ENCODE data around the gene COMMD7. TPM values are rescaled to one million over a fixed set of nuclear protein-coding genes. Genes with fewer than 3 reads are reported as not detected.

The COMMD7 gene
- total and polyA plus RNA-seq, 9 of the 15 experiments (the other 6 are each of a cell fraction or from before 2014, with no cell fraction given), result 11.9 to 69.1 (median 34.7) TPM

DNA sequence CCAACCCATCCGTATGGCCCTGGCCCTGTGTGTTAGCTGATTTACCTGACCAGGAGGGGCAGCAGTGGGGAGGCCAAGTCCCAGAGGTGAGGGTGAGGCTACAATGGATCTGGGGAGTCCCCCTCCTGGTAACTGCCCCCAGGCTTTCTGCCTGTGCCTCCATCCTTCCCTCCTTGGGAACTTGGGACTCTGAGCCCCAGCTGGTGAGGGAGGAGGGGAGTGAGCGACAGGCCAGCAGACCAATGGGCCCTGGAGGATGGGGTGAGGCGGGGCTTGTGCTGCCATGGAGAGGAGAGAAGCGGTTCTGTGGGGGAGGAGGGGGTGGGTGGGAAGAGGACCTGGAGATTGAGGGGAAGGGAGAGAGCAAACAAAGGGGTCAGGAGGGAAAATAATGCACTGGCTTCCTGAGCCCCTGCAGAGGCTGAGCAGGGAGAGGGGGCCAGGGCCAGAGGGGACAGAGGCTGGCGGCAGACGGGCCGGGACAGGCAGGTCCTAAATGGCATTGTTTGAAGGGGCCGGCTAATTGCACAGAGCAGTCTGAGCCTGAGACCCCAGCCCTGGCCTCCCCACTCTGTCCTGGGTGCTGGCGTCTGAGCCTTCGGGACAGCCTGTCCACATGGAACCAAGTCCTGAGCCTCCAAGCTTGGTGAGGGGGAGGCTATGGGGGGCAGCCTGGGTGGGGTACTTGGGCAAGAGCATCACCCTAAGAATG, 36.4 kb upstream of the COMMD7 start:
- intact Hi-C loops (cut with micrococcal nuclease) (no loop called here), in situ Hi-C loops (cut with MboI) (loop anchor here (10.0 kb wide), 1 partner anchor 265 kb away; no protein-coding TSS in a partner anchor)
- CTCF ChIA-PET (ENCODE audit: low intra/inter-chr PET ratio), result interaction anchor here (5.0 kb wide), 1 partner anchor 105 kb away, joined by 66 read pairs; the partner anchor contains the start of gene C20orf203
- H3K4me3 ChIP-seq, result no peak overlapping the region
- peaks cover 87% of the 10 kb centered on the region for H3K36me3 ChIP-seq (ENCODE audit: control insufficient read depth, insufficient read depth, low read length)
- FAIRE-seq (no peak), ATAC-seq (peak; percentile 44; the same call in 1 of the 3 replicates), DNase-seq (ENCODE audit: extremely low read depth in 1 of 4, low spot score in 3 of 4) (peak; percentile 24 to 90 (median 81))
- no TSS peak for BruUV-seq (replicated peaks)
- H3K9ac ChIP-seq (ENCODE audit: insufficient read depth in 1 of 2, low read depth in 2 of 2, low read length in 2 of 2), result no peak overlapping the region
- 96% methylated on average over 8 of the region's 10 CpGs for WGBS (ENCODE audit: insufficient coverage, low coverage, missing lambda C conversion rate)
- peaks cover 46% of the 10 kb centered on the region for H3K79me2 ChIP-seq (ENCODE audit: control insufficient read depth, insufficient read depth, low read length)
- no peaks in the 10 kb centered on the region for H3K27me3 ChIP-seq (ENCODE audit: control insufficient read depth in 2 of 2, insufficient read depth in 2 of 2, low read length in 2 of 2)
- peaks cover 4% of the 10 kb centered on the region for H3K9me1 ChIP-seq (ENCODE audit: control insufficient read depth, insufficient read depth, low read length)
- POLR2A ChIA-PET, result interaction anchor here (0.6 to 1.9 kb wide), 5 partner anchors 11 to 238 kb away, joined by 3 to 11 read pairs (median 4); partner anchors contain the start of gene DNMT3B
- peaks cover 16% of the 10 kb centered on the region for H4K20me1 ChIP-seq (replicated peaks; ENCODE audit: control insufficient read depth, insufficient read depth, low read length)
- H3K4me1 ChIP-seq (replicated peaks in 1 of 2; ENCODE audit: control insufficient read depth in 2 of 2, insufficient read depth in 2 of 2, low read length in 2 of 2), result peaks cover 5 to 12% of the 10 kb centered on the region in 2 experiments; a peak in 3 of 5 replicates
- H3K4me2 ChIP-seq (ENCODE audit: insufficient read depth, low read length), result no peak overlapping the region
- peak; percentile 3 for TF ChIP-seq NFYB (IDR thresholded peaks at IDR 0.05; ENCODE audit: extremely low read depth, insufficient read length)
- peak; percentile 50; the same call in 1 of the 2 replicates for TF ChIP-seq RFX1 (IDR thresholded peaks at IDR 0.05)
- no peak for TF ChIP-seq U2AF1 (optimal IDR thresholded peaks at IDR 0.05; ENCODE audit: low read depth, low read length)
- TF ChIP-seq, protein P1, sequence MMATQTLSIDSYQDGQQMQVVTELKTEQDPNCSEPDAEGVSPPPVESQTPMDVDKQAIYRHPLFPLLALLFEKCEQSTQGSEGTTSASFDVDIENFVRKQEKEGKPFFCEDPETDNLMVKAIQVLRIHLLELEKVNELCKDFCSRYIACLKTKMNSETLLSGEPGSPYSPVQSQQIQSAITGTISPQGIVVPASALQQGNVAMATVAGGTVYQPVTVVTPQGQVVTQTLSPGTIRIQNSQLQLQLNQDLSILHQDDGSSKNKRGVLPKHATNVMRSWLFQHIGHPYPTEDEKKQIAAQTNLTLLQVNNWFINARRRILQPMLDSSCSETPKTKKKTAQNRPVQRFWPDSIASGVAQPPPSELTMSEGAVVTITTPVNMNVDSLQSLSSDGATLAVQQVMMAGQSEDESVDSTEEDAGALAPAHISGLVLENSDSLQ (IDR thresholded peaks at IDR 0.05), result peak; percentile 94
- TF ChIP-seq SP2 (IDR thresholded peaks at IDR 0.05; ENCODE audit: extremely low read depth, low read depth, low read length, poor library complexity, severe bottlenecking), result peak; percentile 31
- no peak for TF ChIP-seq PBX2 (CRISPR knock-in tag; IDR thresholded peaks at IDR 0.05; ENCODE audit: low read depth)
- 0 out of 2 replicates have a peak, but pooled peaks have one; percentile 41 for TF ChIP-seq PBX2 (tag; conservative IDR thresholded peaks at IDR 0.05; ENCODE audit: low read depth)
- no peak for TF ChIP-seq SMC3 (conservative IDR thresholded peaks at IDR 0.05; ENCODE audit: insufficient read depth, low read depth, low read length)
- no peaks in the 10 kb centered on the region for H3K9me3 ChIP-seq (replicated peaks; ENCODE audit: control insufficient read depth, insufficient read depth, low read depth, low read length)
- H3K27ac ChIP-seq (ENCODE audit: extremely low read depth, low read depth, low read length), result no peak overlapping the region
- no peak overlapping the region for H2AFZ ChIP-seq (ENCODE audit: low read depth, low read length)
